ENCODE data around the gene LCA5.

LCA5 gene

GRCh38 chr6:79544299-79544927, 7.2 kb upstream of the LCA5 start:
- Histone ChIP-seq H4K20me1 (ENCODE audit: insufficient read depth, low read length) (no peaks in the 10 kb centered on the region), H3K4me3 (ENCODE audit: low read depth in 1 of 2, low read length in 2 of 2) (no peak overlapping the region), H3K4me1 (ENCODE audit: insufficient read depth, low read length) (no peaks in the 10 kb centered on the region), H3K4me2 (ENCODE audit: insufficient read depth, low read length) (no peak overlapping the region), H3K9me3 (ENCODE audit: insufficient read depth, low read length, severe bottlenecking) (no peaks in the 10 kb centered on the region), H3K27ac (ENCODE audit: low read length) (no peak overlapping the region), H3K79me2 (ENCODE audit: insufficient read depth, low read length) (no peaks in the 10 kb centered on the region), H2AFZ (ENCODE audit: low read depth, low read length) (no peak overlapping the region), H3K27me3 (ENCODE audit: insufficient read depth, low read length, poor library complexity) (peaks cover 3% of the 10 kb centered on the region), H3K9ac (ENCODE audit: low read depth, low read length) (no peak overlapping the region), H3K36me3 (ENCODE audit: insufficient read depth, low read length) (no peaks in the 10 kb centered on the region)
- no peak for ATAC-seq (ENCODE audit: insufficient read depth, low read depth)
- no peak for DNase-seq
- TF ChIP-seq EZH2 (IDR thresholded peaks at IDR 0.05; ENCODE audit: borderline replicate concordance, low read depth, low read length, severe bottlenecking) = no peak
- no peak for TF ChIP-seq CTCF (IDR thresholded peaks at IDR 0.05; ENCODE audit: borderline replicate concordance, extremely low read depth, low read length, poor library complexity, severe bottlenecking)

GRCh38 chr6:79543886-79544285, 6.7 kb upstream of the LCA5 start:
- DNase-seq = no peak

GRCh38 chr6:79543411-79543810, 6.2 kb upstream of the LCA5 start:
- Histone ChIP-seq H3K79me2 (ENCODE audit: insufficient read depth, low read length) (no peaks in the 10 kb centered on the region), H2AFZ (ENCODE audit: low read depth, low read length) (no peak overlapping the region), H3K4me3 (ENCODE audit: low read depth in 1 of 2, low read length in 2 of 2) (no peak overlapping the region), H4K20me1 (ENCODE audit: insufficient read depth, low read length) (no peaks in the 10 kb centered on the region), H3K4me1 (ENCODE audit: insufficient read depth, low read length) (no peaks in the 10 kb centered on the region), H3K27ac (ENCODE audit: low read length) (no peak overlapping the region), H3K27me3 (ENCODE audit: insufficient read depth, low read length, poor library complexity) (peaks cover 4% of the 10 kb centered on the region), H3K4me2 (ENCODE audit: insufficient read depth, low read length) (no peak overlapping the region), H3K36me3 (ENCODE audit: insufficient read depth, low read length) (no peaks in the 10 kb centered on the region), H3K9ac (ENCODE audit: low read depth, low read length) (no peak overlapping the region), H3K9me3 (ENCODE audit: insufficient read depth, low read length, severe bottlenecking) (no peaks in the 10 kb centered on the region)
- DNase-seq (no peak), ATAC-seq (ENCODE audit: insufficient read depth, low read depth) (no peak)
- TF ChIP-seq EZH2 (IDR thresholded peaks at IDR 0.05; ENCODE audit: borderline replicate concordance, low read depth, low read length, severe bottlenecking) (no peak), CTCF (IDR thresholded peaks at IDR 0.05; ENCODE audit: borderline replicate concordance, extremely low read depth, low read length, poor library complexity, severe bottlenecking) (no peak)

More at GRCh38 chr6:79543886-79544285, 6.7 kb upstream of the LCA5 start:
- Histone ChIP-seq H3K9ac (ENCODE audit: low read depth, low read length) (no peak overlapping the region), H3K4me1 (ENCODE audit: insufficient read depth, low read length) (no peaks in the 10 kb centered on the region), H3K79me2 (ENCODE audit: insufficient read depth, low read length) (no peaks in the 10 kb centered on the region), H3K4me3 (ENCODE audit: low read depth in 1 of 2, low read length in 2 of 2) (no peak overlapping the region), H3K36me3 (ENCODE audit: insufficient read depth, low read length) (no peaks in the 10 kb centered on the region), H3K27ac (ENCODE audit: low read length) (no peak overlapping the region), H4K20me1 (ENCODE audit: insufficient read depth, low read length) (no peaks in the 10 kb centered on the region), H2AFZ (ENCODE audit: low read depth, low read length) (no peak overlapping the region), H3K27me3 (ENCODE audit: insufficient read depth, low read length, poor library complexity) (peaks cover 3% of the 10 kb centered on the region), H3K4me2 (ENCODE audit: insufficient read depth, low read length) (no peak overlapping the region), H3K9me3 (ENCODE audit: insufficient read depth, low read length, severe bottlenecking) (no peaks in the 10 kb centered on the region)
- TF ChIP-seq CTCF (IDR thresholded peaks at IDR 0.05; ENCODE audit: borderline replicate concordance, extremely low read depth, low read length, poor library complexity, severe bottlenecking) = no peak
- no peak for TF ChIP-seq EZH2 (IDR thresholded peaks at IDR 0.05; ENCODE audit: borderline replicate concordance, low read depth, low read length, severe bottlenecking)
- no peak for ATAC-seq (ENCODE audit: insufficient read depth, low read depth)
